Body of pancreas (tissue), 4 donors: Measurements from ENCODE around the gene IGFBP3. TPM values are rescaled to one million over a fixed set of nuclear protein-coding genes. Genes with fewer than 3 reads are reported as not detected.

Experiments
- ATAC-seq: fragments of 150-250 bp; one replicate; pipeline ENCODE4 v1.9.1; 2016
- DNase-seq, 4 donors: peaks; one replicate each; pipeline ENCODE4 v3.0.0-alpha.2; 2019
- H3K27ac ChIP-seq, 4 donors: fragments of 200-600 bp; sonication (generic); 1 replicate in 3 of 4; 2 replicates in 1 of 4; pipeline versions ENCODE4 v1.5.1 to v1.6.1; 2016 to 2019; ENCODE audit warnings: mild to moderate bottlenecking in 1 of 4, mixed read lengths in 1 of 4, moderate library complexity in 1 of 4
- H3K27me3 ChIP-seq, 2 donors: fragments of 200-600 bp; sonication (generic); one replicate each; pipeline ENCODE4 v1.6.0; 2016; ENCODE audit warnings: mild to moderate bottlenecking in 1 of 2
- H3K36me3 ChIP-seq, 2 donors: fragments of 200-600 bp; sonication (generic); replicated peaks in 1 of 2; 2 replicates each; pipeline ENCODE4 v1.5.1; 2016; ENCODE audit warnings: low read depth in 2 of 2; ENCODE audit not compliant: insufficient read depth in 1 of 2
- H3K4me1 ChIP-seq: fragments of 200-600 bp; sonication (generic); one replicate; pipeline ENCODE4 v1.6.0; 2016
- H3K4me3 ChIP-seq, 2 donors: fragments of 200-600 bp; sonication (generic); 1 replicate in 1 of 2; 2 replicates in 1 of 2; pipeline ENCODE4 v1.5.1; 2016 to 2019
- H3K9me3 ChIP-seq, 3 donors: fragments of 200-600 bp; sonication (generic); 1 replicate in 2 of 3; 2 replicates in 1 of 3; pipeline ENCODE4 v1.5.1; 2016
- CTCF ChIP-seq, 7 experiments: fragments of 450-650 bp in 4 of 7; fragments of 200-600 bp in 3 of 7; sonication (generic) in 3 of 7; IDR thresholded peaks; one replicate each; pipeline ENCODE4 v1.5.1; 2016 to 2019; ENCODE audit warnings: antibody characterized with exemption in 7 of 7
- POLR2A ChIP-seq, 3 donors: fragments of 450-650 bp; IDR thresholded peaks; one replicate each; pipeline ENCODE4 v1.6.1; 2016; ENCODE audit warnings: antibody characterized with exemption in 3 of 3, mild to moderate bottlenecking in 2 of 3
- WGBS, 2 donors: methylation state at CpG; one replicate each; pipeline ENCODE4 v1.1.5; 2017; 5-methylcytosine and 5-hydroxymethylcytosine counted together
- intact Hi-C: fragments of 100-400 bp; cut with DNase I; formaldehyde crosslinking; loops from one replicate; pipeline ENCODE4 v1.15.1; 2023
- total RNA-seq, 2 donors: library from RNA; depleted of rRNA; stranded (reverse); fragments of >200 nt; gene quantifications; one replicate each; pipeline ENCODE4 v1.1.0, GENCODE V29; 2016

The IGFBP3 gene
- total RNA-seq, 2 donors from 2014 or later: 100 to 405 TPM

GRCh38 chr7:45910855-45911254, 10.2 kb downstream of the IGFBP3 start:
- DNase-seq (no peak), ATAC-seq (no peak)
- no peak overlapping the region for H3K4me3 ChIP-seq
- no peaks in the 10 kb centered on the region for H3K4me1 ChIP-seq
- no peaks in the 10 kb centered on the region for H3K27me3 ChIP-seq
- no peaks in the 10 kb centered on the region for H3K9me3 ChIP-seq
- intact Hi-C loops: loop anchor here (5.0 kb wide), 1 partner anchor 1266 kb away; no protein-coding TSS in a partner anchor
- no peaks in the 10 kb centered on the region for H3K36me3 ChIP-seq
- TF ChIP-seq POLR2A (IDR thresholded peaks at IDR 0.05) (no peak), CTCF (IDR thresholded peaks at IDR 0.05) (no peak)
- no peak overlapping the region for H3K27ac ChIP-seq
- 78 to 87% methylated on average over 3 of the region's 3 CpGs for WGBS, 2 donors

- TF ChIP-seq CTCF (IDR thresholded peaks at IDR 0.05): no peak
- TF ChIP-seq POLR2A (IDR thresholded peaks at IDR 0.05): no peak
- DNase-seq (no peak), ATAC-seq (no peak)
- Histone ChIP-seq H3K4me1 (no peaks in the 10 kb centered on the region), H3K9me3 (no peaks in the 10 kb centered on the region), H3K27me3 (no peaks in the 10 kb centered on the region), H3K27ac (no peak overlapping the region), H3K4me3 (no peak overlapping the region), H3K36me3 (no peaks in the 10 kb centered on the region)
- intact Hi-C loops: no loop called here
Observed at GRCh38 chr7:45909561-45909960, 11.5 kb downstream of the IGFBP3 start.

- DNase-seq: no peak
- ATAC-seq: no peak
- Histone ChIP-seq H3K27ac (no peak overlapping the region), H3K27me3 (no peaks in the 10 kb centered on the region), H3K4me1 (no peaks in the 10 kb centered on the region), H3K9me3 (no peaks in the 10 kb centered on the region), H3K36me3 (no peaks in the 10 kb centered on the region), H3K4me3 (no peak overlapping the region)
- TF ChIP-seq CTCF (IDR thresholded peaks at IDR 0.05) (no peak), POLR2A (IDR thresholded peaks at IDR 0.05) (no peak)
- WGBS, 2 donors: 86 to 100% methylated on average over 1 of the region's 1 CpG
- intact Hi-C loops: no loop called here
Observed at GRCh38 chr7:45902820-45903219, 18.3 kb downstream of the IGFBP3 start.

- Histone ChIP-seq H3K4me3 (no peak overlapping the region), H3K9me3 (no peaks in the 10 kb centered on the region), H3K27ac (no peak overlapping the region), H3K4me1 (no peaks in the 10 kb centered on the region), H3K36me3 (no peaks in the 10 kb centered on the region), H3K27me3 (no peaks in the 10 kb centered on the region)
- WGBS, 2 donors: 73 to 75% methylated on average over 1 of the region's 1 CpG
- no peak for DNase-seq
- TF ChIP-seq CTCF (IDR thresholded peaks at IDR 0.05) (no peak), POLR2A (IDR thresholded peaks at IDR 0.05) (no peak)
- intact Hi-C loops: no loop called here
- ATAC-seq: no peak
Observed at GRCh38 chr7:45901566-45901965, 19.5 kb downstream of the IGFBP3 start.

- DNase-seq: no peak
- no peaks in the 10 kb centered on the region for H3K4me1 ChIP-seq
- H3K36me3 ChIP-seq: no peaks in the 10 kb centered on the region
- WGBS, 2 donors: 58 to 67% methylated on average over 2 of the region's 2 CpGs
- H3K4me3 ChIP-seq: no peak overlapping the region
- H3K27ac ChIP-seq: no peak overlapping the region
- H3K9me3 ChIP-seq: no peaks in the 10 kb centered on the region
- H3K27me3 ChIP-seq: no peaks in the 10 kb centered on the region
- TF ChIP-seq POLR2A (IDR thresholded peaks at IDR 0.05) (no peak), CTCF (IDR thresholded peaks at IDR 0.05) (no peak)
- no peak for ATAC-seq
- intact Hi-C loops: no loop called here
Observed at GRCh38 chr7:45898222-45898621, 22.9 kb downstream of the IGFBP3 start.
